Neural progenitor cell (in vitro differentiated cells): ENCODE results near the gene PGGT1B.

ENCODE experiments used
- EZH2phosphoT487 ChIP-seq: fragments of 200-600 bp; sonication (generic); IDR thresholded peaks from 2 replicates; pipeline ENCODE4 v1.6.1; 2017; ENCODE audit warnings: antibody characterized with exemption
- TF ChIP-seq, protein P1 (sequence below): fragments of 200-600 bp; sonication (generic); IDR thresholded peaks from 2 replicates; pipeline ENCODE4 v1.5.1; 2017; ENCODE audit warnings: antibody characterized with exemption, mild to moderate bottlenecking

DNA sequence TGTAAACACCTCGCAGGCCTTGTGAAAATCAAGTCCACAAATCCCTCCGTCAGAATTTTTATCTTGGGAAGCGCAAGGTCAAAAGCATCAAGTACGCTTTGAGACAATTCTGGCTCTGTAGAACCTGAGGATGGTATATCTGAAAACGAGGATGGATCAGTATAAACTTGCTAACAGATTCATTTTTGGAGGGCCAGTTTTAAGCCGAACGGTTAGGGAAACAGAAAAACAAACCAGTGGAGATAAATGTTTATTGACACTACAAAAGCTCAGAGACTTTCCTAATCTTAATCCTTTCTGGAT lies 352 bp upstream of the PGGT1B start:
- TF ChIP-seq EZH2phosphoT487 = no peak
- TF ChIP-seq, protein P1, sequence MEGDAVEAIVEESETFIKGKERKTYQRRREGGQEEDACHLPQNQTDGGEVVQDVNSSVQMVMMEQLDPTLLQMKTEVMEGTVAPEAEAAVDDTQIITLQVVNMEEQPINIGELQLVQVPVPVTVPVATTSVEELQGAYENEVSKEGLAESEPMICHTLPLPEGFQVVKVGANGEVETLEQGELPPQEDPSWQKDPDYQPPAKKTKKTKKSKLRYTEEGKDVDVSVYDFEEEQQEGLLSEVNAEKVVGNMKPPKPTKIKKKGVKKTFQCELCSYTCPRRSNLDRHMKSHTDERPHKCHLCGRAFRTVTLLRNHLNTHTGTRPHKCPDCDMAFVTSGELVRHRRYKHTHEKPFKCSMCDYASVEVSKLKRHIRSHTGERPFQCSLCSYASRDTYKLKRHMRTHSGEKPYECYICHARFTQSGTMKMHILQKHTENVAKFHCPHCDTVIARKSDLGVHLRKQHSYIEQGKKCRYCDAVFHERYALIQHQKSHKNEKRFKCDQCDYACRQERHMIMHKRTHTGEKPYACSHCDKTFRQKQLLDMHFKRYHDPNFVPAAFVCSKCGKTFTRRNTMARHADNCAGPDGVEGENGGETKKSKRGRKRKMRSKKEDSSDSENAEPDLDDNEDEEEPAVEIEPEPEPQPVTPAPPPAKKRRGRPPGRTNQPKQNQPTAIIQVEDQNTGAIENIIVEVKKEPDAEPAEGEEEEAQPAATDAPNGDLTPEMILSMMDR = no peak
